ENCODE results near the gene CLN5. TPM values are rescaled to one million over a fixed set of nuclear protein-coding genes. Genes with fewer than 3 reads are reported as not detected.

CLN5 gene
- total and polyA plus RNA-seq, 2 of the 13 experiments (the other 11 are each of a cell fraction or from before 2014, with no cell fraction given) = 10.1 to 13.7 TPM

GRCh38 chr13:76974618-76974975 lies 17.3 kb upstream of the CLN5 start:
- no peaks in the 10 kb centered on the region for H3K79me2 ChIP-seq (ENCODE audit: insufficient read depth, low read length)
- DNase-seq (ENCODE audit: low spot score) = no peak
- no peaks in the 10 kb centered on the region for H4K20me1 ChIP-seq (ENCODE audit: insufficient read depth, low read length)
- no peak overlapping the region for H3K4me3 ChIP-seq (replicated peaks in 1 of 3; ENCODE audit: insufficient read depth in 1 of 3, low read depth in 2 of 3, low read length in 3 of 3)
- no peak overlapping the region for H3K4me2 ChIP-seq (ENCODE audit: low read depth, low read length)
- no peaks in the 10 kb centered on the region for H3K9me3 ChIP-seq (ENCODE audit: low read length)
- CTCF ChIA-PET (ENCODE audit: low intra/inter-chr PET ratio, low total read pairs) = no interaction called here
- in situ Hi-C loops (cut with HindIII; ENCODE audit: extremely low pct_ligation_motif_present, low pct_unique_long_range_greater_than_20kb) = no loop called here
- H3K27me3 ChIP-seq (ENCODE audit: control insufficient read depth in 1 of 2, insufficient read depth in 2 of 2, low read length in 2 of 2) = peaks cover 0 to 35% of the 10 kb centered on the region in 2 experiments; a peak in 1 of 5 replicates
- no TSS peak for BruUV-seq (replicated peaks)
- WGBS (ENCODE audit: low lambda C conversion rate) = 3% methylated on average over 3 of the region's 3 CpGs
- no peak overlapping the region for H2AFZ ChIP-seq (ENCODE audit: low read length)
- no peaks in the 10 kb centered on the region for H3K36me3 ChIP-seq (replicated peaks in 1 of 2; ENCODE audit: control insufficient read depth in 1 of 2, insufficient read depth in 2 of 2, low read length in 2 of 2)
- intact Hi-C loops (cut with micrococcal nuclease; ENCODE audit: unreplicated experiment) = no loop called here
- no peaks in the 10 kb centered on the region for H3K4me1 ChIP-seq (ENCODE audit: insufficient read depth, low read length)
- TF ChIP-seq TFDP1 (CRISPR knock-in tag; IDR thresholded peaks at IDR 0.05; ENCODE audit: borderline replicate concordance) = no peak
- TF ChIP-seq SKIL (CRISPR knock-in tag; IDR thresholded peaks at IDR 0.05; ENCODE audit: borderline replicate concordance) = no peak
- no peak for TF ChIP-seq SCMH1 (CRISPR knock-in tag; IDR thresholded peaks at IDR 0.05; ENCODE audit: borderline replicate concordance)
- TF ChIP-seq CREB3 (CRISPR knock-in tag; IDR thresholded peaks at IDR 0.05) = no peak
- TF ChIP-seq SAFB2 (CRISPR knock-in tag; IDR thresholded peaks at IDR 0.05; ENCODE audit: borderline replicate concordance, low read depth) = no peak
- no peak for TF ChIP-seq HNF4G (IDR thresholded peaks at IDR 0.05; ENCODE audit: borderline replicate concordance, low read depth, low read length)
- no peak for TF ChIP-seq HNF4G (CRISPR knock-in tag; IDR thresholded peaks at IDR 0.05; ENCODE audit: borderline replicate concordance, low read depth)
- no peak for TF ChIP-seq DPF2 (CRISPR knock-in tag; IDR thresholded peaks at IDR 0.05; ENCODE audit: borderline replicate concordance, low read depth)
- TF ChIP-seq NCOR1 (IDR thresholded peaks at IDR 0.05; ENCODE audit: borderline replicate concordance, low read length) = no peak
- no peak for TF ChIP-seq EEA1 (CRISPR knock-in tag; IDR thresholded peaks at IDR 0.05; ENCODE audit: borderline replicate concordance)
- TF ChIP-seq ZSCAN20 (CRISPR knock-in tag; IDR thresholded peaks at IDR 0.05; ENCODE audit: borderline replicate concordance) = no peak
- no peak for TF ChIP-seq CCAR2 (optimal IDR thresholded peaks at IDR 0.05; ENCODE audit: low read depth, low read length)
- TF ChIP-seq PRMT3 (CRISPR knock-in tag; IDR thresholded peaks at IDR 0.05; ENCODE audit: borderline replicate concordance, low read depth) = no peak
- no peak for TF ChIP-seq XBP1 (CRISPR knock-in tag; IDR thresholded peaks at IDR 0.05)
- TF ChIP-seq TRIM24 (CRISPR knock-in tag; IDR thresholded peaks at IDR 0.05) = no peak
- TF ChIP-seq ZMAT5 (CRISPR knock-in tag; IDR thresholded peaks at IDR 0.05; ENCODE audit: borderline replicate concordance, low read depth) = no peak
- TF ChIP-seq MZF1 (CRISPR knock-in tag; IDR thresholded peaks at IDR 0.05; ENCODE audit: borderline replicate concordance) = no peak
- no peak for TF ChIP-seq ZNF672 (CRISPR knock-in tag; IDR thresholded peaks at IDR 0.05)
- no peak for TF ChIP-seq NFE2L1 (CRISPR knock-in tag; IDR thresholded peaks at IDR 0.05; ENCODE audit: borderline replicate concordance)
- TF ChIP-seq RBM22 (optimal IDR thresholded peaks at IDR 0.05; ENCODE audit: low read length) = no peak
- no peak for TF ChIP-seq RARG (CRISPR knock-in tag; IDR thresholded peaks at IDR 0.05; ENCODE audit: low read depth)
- no peak overlapping the region for H3K9ac ChIP-seq (ENCODE audit: insufficient read depth, low read depth, low read length)
- POLR2A ChIA-PET = no interaction called here
- no peak for ATAC-seq
- H3K27ac ChIP-seq (ENCODE audit: extremely low read length, insufficient read depth, low read length) = no peak overlapping the region
- FAIRE-seq = no peak

Data from HepG2 (cell line).